ENCODE results near the gene USP5. TPM values are rescaled to one million over a fixed set of nuclear protein-coding genes. Genes with fewer than 3 reads are reported as not detected.

Gene USP5, protein sequence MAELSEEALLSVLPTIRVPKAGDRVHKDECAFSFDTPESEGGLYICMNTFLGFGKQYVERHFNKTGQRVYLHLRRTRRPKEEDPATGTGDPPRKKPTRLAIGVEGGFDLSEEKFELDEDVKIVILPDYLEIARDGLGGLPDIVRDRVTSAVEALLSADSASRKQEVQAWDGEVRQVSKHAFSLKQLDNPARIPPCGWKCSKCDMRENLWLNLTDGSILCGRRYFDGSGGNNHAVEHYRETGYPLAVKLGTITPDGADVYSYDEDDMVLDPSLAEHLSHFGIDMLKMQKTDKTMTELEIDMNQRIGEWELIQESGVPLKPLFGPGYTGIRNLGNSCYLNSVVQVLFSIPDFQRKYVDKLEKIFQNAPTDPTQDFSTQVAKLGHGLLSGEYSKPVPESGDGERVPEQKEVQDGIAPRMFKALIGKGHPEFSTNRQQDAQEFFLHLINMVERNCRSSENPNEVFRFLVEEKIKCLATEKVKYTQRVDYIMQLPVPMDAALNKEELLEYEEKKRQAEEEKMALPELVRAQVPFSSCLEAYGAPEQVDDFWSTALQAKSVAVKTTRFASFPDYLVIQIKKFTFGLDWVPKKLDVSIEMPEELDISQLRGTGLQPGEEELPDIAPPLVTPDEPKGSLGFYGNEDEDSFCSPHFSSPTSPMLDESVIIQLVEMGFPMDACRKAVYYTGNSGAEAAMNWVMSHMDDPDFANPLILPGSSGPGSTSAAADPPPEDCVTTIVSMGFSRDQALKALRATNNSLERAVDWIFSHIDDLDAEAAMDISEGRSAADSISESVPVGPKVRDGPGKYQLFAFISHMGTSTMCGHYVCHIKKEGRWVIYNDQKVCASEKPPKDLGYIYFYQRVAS
- 10 to 100 TPM; 46.9 to 67.1 (median 59.3) TPM for polyA plus RNA-seq (ENCODE audit: insufficient read length in 10 of 10)
- long read RNA-seq, donor 1, partial matches to known transcripts = 10 of 11 reads
- long read RNA-seq, donor 1, other reads (novel, unspliced or antisense) = 0 of 11 reads
- long read RNA-seq, donor 2, partial matches to known transcripts = 5 of 7 reads
- long read RNA-seq, donor 2, other reads (novel, unspliced or antisense) = 0 of 7 reads
- long read RNA-seq, donor 3 = 0 reads
- long read RNA-seq, donor 4, partial matches to known transcripts = 8 of 9 reads
- long read RNA-seq, donor 4, other reads (novel, unspliced or antisense) = 0 of 9 reads
- long read RNA-seq, donor 5, partial matches to known transcripts = 21 of 27 reads
- long read RNA-seq, donor 5, other reads (novel, unspliced or antisense) = 0 of 27 reads
- long read RNA-seq, donor 6, partial matches to known transcripts = 27 of 29 reads
- long read RNA-seq, donor 6, other reads (novel, unspliced or antisense) = 0 of 29 reads
- long read RNA-seq, donor 7, partial matches to known transcripts = 12 of 16 reads
- long read RNA-seq, donor 7, other reads (novel, unspliced or antisense) = 0 of 16 reads
- long read RNA-seq, donor 8, partial matches to known transcripts = 7 of 11 reads
- long read RNA-seq, donor 8, other reads (novel, unspliced or antisense) = 0 of 11 reads
- long read RNA-seq, donor 9 = 0 reads

- DNase-seq = peak; percentile 99 to 100 (median 100)
Observed at GRCh38 chr12:6851921-6852650, at the start of gene USP5. Gene USP5 (plus strand): TSS chr12:6852150. CDS start chr12:6852180, 30 bp downstream.

DNA sequence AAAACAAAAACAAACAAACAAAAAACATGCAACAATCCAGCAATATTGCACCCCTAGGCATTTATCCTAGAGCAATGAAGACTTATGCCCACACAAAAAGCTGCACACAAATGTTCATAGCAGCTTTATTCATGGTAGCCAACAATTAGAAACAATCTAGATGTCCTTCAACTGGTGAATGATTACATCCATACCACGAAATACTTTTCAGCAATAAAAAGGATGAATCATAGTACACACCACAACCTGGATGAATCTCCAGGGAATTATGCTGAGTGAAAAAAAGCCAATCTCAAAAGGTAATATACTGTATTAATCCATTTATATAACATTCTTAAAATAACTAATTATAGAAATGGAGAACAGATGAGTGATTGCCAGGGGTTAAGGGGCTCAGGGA, 44.8 kb upstream of the USP5 start:
- DNase-seq = no peak

GRCh38 chr12:6809056-6809455, 42.9 kb upstream of the USP5 start:
- no peak for DNase-seq

GRCh38 chr12:6810758-6811157, 41.2 kb upstream of the USP5 start:
- no peak for DNase-seq

DNA sequence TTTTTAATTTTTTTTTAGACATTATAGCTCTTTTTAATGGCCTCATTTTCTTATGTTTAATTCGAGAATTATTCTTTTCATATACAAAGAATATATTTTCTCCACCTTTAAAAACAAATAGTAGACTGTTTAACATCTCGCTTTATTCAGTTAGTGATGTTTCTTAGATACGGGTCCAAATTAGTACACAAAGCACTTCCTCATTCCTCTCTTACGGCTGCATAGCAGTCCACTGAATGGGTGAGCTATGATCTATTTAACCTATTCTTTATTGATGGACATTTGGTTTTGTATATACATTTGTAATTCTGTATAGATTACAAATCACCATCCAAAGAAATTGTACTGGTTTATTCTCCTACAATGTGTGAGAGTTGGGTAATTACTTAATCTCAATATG, 38.6 kb upstream of the USP5 start:
- DNase-seq = no peak

DNA sequence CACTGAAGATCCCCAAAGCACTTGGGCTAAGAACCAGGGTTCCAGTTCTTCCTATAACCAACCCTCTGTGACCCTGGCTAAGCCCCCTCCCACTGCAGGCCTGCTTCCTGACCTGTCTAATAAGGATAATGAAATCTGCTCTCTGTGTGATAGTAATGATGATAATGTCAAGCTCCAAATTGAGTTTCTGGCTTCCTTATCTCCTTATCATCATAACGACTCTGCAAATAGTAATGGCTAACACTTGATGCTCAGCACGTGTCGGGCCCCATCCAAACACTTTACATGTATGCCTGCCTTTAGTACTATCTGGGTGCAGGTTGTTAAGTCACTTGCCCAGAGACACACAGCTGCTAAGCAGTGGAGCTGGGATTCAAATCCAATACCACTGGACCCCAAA, 35.4 kb upstream of the USP5 start:
- no peak for DNase-seq

DNA sequence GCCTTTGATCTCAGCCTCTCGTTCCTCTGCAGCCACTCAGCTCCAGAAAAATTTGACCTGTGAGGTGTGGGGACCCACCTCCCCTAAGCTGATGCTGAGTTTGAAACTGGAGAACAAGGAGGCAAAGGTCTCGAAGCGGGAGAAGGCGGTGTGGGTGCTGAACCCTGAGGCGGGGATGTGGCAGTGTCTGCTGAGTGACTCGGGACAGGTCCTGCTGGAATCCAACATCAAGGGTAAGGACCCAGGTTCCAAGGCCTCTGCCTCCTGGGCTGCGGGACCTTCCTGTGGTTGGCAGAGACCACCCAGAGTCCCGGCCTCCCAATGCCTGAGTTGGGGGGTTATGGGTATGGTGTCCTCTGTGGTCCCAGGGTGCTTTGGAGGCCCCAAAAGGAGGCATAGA, 34.9 kb upstream of the USP5 start:
- DNase-seq = no peak

GRCh38 chr12:6817662-6818157, 34.2 kb upstream of the USP5 start:
- no peak for DNase-seq

DNA sequence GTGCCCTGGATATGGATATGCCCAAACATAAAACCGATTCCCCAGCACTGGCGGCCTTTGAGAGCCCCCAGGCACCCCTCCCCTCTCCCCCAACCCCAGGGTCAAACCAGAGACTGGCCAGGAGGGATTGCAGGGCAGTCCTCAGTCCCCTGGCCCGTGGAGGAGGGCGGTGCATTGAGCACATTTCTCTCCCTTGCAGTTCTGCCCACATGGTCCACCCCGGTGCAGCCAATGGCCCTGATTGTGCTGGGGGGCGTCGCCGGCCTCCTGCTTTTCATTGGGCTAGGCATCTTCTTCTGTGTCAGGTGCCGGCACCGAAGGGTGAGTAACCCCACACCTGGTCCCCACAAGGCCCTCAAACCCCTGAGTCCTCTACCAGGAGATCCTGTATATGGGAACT, 33.7 kb upstream of the USP5 start:
- DNase-seq = no peak

- no peak for DNase-seq
Observed at GRCh38 chr12:6818645-6819044, 33.3 kb upstream of the USP5 start.

- DNase-seq = no peak
Observed at GRCh38 chr12:6819106-6820030, 32.6 kb upstream of the USP5 start.

DNA sequence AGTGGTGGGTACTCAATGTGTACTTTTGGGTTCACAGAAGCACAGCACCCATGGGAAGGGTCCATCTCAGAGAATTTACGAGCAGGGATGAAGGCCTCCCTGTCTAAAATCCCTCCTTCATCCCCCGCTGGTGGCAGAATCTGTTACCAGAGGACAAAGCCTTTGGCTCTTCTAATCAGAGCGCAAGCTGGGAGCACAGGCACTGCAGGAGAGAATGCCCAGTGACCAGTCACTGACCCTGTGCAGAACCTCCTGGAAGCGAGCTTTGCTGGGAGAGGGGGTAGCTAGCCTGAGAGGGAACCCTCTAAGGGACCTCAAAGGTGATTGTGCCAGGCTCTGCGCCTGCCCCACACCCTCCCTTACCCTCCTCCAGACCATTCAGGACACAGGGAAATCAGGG, 31.8 kb upstream of the USP5 start:
- DNase-seq = no peak

- peak in 2 of 3 donors; percentile 78 to 93 for DNase-seq
Observed at GRCh38 chr12:6821591-6822425, 30.1 kb upstream of the USP5 start, which contains the start of gene GPR162. Gene GPR162 (plus strand): TSS chr12:6821821. CDS start chr12:6823899, 2,078 bp downstream.

GRCh38 chr12:6822426-6823135, 29.4 kb upstream of the USP5 start:
- no peak for DNase-seq

DNA sequence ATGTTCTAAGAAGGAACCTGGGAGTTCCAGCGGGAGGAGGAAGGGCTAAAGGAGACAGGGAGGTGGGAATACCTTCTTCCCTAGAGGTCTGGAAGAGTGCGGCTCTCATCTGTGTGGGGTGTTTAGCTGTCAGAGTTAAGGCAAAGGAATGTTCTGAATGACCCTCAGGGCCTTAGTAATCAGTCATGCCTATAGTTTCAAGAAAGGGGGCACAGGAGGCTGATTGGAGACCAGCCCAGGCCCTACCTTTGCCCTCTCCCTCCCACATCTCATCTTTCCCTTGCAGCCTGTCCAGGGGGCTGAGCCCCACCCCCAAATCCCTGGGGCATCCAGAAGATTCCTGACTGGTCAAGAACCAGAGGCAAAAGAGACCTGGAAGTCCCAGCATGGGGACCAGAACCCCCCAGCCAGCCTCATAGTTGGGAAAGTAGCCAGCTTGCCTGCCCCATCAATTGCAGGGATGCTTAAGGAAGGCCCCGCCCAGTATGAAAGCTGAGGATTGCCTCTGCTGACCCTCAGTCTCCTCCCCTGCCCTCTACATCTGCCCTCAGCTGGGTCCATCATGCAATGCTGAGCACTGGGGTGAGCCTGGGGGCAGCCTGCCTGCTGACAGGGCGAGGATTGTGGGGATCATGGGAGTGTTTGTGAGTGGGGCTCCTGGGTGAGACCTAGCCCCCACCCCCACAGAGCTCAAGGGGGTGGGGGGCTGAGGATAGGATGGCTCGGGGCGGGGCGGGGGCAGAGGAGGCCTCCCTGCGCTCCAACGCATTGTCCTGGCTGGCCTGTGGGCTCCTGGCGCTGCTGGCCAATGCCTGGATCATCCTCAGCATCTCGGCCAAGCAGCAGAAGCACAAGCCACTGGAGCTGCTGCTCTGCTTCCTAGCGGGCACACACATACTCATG, 28.5 kb upstream of the USP5 start:
- DNase-seq = no peak

DNA sequence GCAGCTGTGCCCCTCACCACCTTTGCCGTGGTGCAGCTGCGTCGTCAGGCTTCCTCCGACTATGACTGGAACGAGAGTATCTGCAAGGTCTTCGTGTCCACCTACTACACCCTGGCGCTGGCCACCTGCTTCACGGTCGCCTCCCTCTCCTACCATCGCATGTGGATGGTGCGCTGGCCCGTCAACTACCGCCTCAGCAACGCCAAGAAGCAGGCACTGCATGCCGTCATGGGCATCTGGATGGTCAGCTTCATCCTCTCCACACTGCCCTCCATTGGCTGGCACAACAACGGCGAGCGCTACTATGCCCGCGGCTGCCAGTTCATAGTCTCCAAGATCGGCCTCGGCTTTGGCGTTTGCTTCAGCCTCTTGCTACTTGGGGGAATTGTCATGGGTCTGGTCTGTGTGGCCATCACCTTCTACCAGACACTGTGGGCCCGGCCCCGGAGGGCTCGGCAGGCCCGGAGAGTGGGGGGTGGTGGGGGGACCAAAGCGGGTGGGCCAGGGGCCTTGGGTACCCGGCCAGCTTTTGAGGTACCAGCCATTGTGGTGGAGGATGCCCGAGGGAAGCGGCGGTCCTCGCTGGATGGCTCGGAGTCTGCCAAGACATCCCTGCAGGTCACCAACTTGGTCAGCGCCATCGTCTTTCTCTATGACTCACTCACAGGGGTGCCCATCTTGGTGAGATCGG, 27.7 kb upstream of the USP5 start:
- peak in 1 of 3 donors; percentile 11 for DNase-seq

Data from muscle of back (tissue), 13 donors.